HG03571 (cell line): Measurements from ENCODE around the gene CD164L2.
"Not testable (repeated sequence)": the region's sequence is repeated elsewhere in the genome, so short reads cannot be mapped to it uniquely, and the experiment has no call there.

Experiments
- ATAC-seq: cut with Tn5 transposase; IDR thresholded peaks from one replicate; pipeline ENCODE4 v1.9.1; 2021; ENCODE audit not compliant: unreplicated experiment

The CD164L2 gene

DNA sequence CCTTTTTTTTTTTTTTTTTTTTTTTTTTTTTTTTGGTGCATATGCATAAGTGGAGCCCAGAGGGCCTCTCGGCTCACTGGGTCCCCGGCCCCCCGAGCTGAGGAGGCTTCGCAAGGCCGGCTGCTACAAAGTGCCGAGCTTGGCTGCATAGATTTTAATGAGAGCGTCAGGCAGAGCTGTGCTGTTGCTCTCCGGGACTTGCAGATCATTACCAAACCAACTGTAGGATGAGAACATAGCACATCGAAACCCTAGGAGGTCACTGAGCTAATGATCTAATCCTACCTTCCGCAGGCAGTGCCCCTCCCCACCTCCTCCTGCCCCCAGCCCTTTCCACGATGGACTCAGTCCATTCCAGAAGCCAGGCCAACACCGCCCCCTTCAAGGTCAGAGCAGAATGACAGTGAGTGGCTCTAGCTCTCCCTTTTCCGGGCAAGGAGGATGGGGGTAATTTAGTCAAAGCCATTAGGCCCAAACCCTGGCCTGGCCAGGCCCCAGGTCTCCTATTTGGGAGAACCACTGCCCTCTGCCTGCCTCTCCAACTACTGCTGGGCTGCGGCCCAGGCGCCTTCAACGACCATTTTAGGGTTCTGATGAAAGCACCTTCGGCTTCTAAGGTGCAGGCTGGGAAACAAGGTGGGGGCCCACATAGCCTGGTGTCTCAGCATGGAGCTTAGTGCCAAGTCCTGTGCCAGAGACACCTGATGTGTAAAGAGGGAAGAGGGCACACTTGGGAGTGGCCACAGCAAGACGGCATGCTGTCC, 22.6 kb upstream of the CD164L2 start:
- not testable (repeated sequence) for ATAC-seq

DNA sequence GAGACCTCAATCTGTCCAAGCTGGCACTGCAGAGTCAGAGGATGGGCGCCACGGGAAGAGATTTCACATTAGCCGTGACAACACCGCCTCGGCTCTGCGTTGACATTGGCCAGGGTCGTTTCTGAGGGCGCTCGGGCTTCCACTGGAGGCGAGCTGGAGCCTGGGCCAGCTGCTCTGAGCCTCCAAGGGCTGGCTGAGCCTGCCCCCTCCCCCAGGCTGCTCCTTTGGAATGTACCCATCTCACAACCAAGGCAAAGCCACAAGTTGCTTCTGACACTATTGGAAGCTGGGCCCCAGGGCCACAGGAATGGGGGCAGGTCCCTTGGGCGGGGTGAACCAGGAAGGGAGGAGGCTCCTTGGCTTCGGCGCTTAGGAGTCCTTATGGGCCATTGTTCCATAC, 21.9 kb upstream of the CD164L2 start:
- ATAC-seq: no peak

DNA sequence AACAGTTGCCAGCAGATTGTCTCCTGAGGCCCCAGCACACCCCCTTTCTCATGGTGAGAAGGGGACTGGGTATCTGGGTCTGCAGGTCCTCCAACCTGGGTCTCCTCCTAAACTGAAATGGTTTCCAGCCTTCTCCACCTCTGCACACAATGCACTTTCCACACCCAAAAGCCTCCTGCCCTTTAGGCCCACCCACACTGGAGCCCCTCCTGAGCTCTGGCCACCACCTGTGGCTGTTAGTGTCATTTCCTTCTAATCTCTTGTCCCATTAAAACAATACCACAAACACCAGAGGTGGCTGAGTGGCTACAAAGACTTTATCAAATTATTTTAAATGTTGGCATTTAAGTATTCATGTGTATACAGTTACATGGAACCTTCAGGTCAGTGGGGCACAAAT, 20.8 kb upstream of the CD164L2 start:
- no peak for ATAC-seq

DNA sequence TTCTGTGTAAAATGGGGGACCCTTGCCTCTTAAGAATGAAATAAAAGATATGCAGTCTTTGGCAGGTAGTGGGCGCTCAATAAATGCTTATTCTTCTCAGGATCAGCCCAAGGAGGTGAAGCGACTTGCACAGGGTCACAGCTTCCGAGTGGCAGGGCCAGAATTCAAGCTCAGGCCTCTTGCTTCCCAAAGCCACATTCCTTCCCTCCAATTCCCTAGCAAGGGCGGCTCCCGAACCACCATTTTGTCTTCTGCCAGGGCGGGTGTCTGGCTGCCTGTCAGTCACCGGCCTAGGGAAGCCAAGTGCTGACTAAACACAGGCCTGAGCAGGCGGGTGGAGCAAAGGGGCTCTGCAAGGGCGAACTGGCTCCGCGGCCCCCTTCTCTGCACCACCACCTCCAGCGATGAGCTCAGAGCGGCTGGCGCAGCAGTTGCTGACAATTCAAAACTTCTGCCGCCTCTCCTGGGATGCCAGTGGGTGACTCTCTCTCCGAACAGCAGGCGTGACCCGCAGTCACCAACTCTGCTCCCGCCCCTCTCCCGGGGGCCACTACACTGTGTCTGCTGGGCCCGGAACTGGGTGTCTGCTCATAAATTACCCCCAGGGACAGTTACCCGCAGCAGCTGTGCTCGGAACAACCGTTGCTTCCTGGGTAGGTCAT, 20.1 kb upstream of the CD164L2 start:
- ATAC-seq: no peak

DNA sequence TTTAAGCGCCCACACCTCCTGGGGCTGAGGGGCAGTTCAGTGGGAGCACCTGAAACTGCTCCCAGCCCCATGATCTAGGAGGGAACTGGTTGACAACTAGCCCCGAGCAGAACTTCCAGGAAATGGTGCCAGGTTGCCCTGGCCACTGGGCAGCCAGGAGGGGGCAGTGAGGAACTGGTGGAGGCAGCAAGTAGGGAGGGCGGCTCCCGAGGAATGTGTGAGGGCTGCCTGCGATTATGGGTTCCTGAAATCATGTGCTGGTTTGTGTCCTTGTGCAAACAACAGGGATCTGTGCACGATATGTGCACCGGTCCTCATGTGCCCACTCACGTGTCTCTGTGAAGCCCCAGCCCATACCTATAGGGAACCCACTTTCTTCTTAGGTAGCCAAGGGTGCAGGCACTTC, 19.2 kb upstream of the CD164L2 start:
- no peak for ATAC-seq

DNA sequence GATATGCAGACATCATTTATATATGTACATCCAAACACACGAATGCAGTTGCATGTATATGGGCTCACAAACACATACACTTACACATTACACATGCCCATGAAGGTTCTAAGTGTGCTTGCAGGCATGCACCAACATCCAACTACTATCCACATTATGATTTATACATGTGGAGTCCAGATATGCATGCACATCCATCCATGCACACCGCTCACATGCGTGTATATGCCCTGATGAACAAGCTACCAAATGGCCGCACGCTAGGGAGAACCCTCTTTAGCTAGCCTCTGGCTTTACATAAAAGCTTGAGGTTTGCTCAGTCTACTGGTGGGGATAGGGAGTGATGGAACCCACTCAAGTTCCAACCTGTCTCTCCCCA, 17.8 kb upstream of the CD164L2 start:
- ATAC-seq: no peak

DNA sequence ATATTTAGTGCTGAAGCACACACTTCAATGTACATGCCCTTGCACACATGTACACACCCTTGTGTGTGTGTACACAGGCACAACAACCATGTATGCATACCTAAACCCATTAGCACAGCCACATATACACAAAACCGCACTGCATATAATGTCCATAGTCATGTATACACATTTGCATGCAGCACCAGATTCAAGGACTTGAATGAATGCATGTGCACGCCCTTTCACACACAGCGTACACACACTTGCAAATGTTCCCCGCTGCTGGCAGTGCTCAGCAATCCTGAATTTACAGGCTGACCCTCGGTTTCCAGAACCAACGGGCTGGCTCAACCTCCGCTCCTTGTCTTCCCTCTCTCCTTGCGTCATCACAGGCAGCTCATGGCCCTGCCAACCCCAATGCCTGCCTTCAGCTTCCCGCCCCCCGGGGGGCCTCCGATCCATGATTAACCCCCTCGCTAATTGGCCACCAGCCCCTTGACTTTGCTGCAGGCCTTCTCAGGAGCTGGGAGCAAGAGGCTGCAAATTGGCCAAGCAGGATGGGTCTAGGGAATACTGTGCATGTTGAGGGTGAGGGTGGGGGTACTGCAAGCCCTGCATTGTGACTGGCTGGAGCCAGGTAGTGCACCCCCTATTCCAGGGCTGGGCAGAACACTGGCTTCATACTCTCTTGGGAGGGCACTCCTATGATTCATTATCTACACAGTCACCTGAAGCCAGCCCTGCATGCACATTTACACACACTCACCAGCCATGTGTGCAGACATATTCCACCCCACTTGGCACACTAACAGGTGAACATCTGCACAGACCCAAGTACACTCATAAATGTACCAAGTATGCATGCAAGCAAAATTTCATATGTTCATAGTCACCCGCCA, 17.2 kb upstream of the CD164L2 start:
- no peak for ATAC-seq

DNA sequence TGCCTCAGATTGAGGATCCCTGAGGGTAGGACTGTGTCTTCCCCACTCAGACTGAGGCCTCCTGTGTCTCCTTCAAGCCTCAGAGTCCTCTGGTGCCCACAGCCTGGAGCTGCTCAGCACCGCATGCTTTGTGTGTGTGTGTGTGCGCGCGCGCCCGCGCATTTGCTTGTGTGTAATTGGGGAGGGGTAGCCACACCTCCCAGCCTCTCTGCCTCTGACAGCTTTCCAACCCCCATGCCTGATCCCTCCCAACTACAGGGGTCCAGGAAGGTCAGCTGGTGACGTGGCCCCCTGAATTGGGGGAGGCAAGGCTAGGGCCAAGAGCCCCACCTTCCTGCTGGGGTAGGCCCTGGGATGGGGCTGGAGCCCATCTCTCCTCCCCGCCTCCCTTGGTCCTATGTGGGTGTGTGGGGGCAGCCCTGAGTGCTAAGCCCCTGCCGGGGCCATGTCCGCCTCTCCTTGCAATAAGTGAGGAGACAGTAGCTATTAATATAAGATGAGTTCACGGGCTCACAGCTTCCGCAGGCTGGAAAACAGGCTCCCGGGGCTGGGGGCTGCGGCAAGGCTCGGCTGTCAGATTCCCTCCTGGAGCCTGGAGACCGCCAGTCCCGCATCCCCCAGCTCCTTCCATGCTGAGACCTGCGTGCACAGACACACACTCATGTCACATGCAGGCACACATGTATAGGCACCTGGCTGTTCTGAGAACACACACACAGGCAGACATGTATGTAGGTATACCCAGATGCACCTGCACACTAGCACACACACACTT, 16.3 kb upstream of the CD164L2 start:
- ATAC-seq: no peak

DNA sequence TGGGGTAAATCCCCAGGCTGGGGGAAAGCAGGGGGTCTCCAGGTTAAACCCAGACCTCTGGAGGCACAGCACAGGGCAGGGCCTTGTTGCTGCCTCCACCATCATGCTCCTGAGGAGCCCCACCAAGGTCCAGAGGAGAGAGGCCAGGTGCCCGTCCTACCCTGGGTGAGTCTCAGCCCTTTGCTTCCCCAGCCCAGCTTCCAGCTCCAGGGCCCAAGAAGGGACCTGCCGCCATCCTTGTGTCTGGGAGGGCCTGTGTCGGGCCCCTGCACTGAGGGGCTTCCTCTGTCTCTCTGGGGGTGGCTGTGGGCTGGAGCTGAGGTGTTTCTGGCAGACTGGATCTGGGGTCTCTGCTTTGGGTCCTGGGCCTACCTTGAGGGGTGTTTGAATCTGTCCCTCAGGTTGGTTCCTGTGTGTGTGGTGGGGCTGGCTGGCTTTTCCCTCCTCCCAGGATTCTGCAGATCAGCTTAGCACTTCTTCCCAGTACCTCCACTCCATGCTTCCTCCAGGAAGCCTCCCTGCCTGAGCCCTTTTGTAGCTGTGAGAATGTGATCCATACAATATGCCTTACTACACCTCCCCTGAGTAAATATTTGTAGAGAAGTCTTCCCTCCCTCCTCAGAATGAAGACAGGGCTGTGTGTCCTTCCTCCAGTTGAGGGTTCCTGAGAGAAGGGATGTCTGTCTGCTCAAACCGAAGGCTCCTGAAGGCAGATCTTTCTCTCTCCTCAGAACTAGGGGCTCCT, 15.4 kb upstream of the CD164L2 start:
- no peak for ATAC-seq

DNA sequence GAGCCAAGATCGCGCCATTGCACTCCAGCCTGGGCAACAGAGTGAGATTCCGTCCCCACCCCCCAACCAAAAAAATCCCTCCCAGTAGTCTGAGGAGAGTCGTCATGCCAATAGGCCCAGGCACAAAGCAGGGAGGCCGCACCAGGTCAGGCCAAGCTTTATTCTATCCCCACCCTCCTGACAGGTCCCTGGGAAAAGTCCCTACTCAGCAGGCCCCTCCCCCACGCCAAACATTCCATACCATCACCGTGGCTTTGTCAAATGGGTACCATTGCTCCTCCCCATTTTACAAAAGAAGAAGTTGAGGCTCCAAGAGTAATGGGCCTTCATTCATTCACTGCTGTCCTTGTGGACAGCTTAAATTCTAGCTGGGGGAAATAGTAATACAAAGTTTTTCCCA, 14.6 kb upstream of the CD164L2 start:
- ATAC-seq: no peak

DNA sequence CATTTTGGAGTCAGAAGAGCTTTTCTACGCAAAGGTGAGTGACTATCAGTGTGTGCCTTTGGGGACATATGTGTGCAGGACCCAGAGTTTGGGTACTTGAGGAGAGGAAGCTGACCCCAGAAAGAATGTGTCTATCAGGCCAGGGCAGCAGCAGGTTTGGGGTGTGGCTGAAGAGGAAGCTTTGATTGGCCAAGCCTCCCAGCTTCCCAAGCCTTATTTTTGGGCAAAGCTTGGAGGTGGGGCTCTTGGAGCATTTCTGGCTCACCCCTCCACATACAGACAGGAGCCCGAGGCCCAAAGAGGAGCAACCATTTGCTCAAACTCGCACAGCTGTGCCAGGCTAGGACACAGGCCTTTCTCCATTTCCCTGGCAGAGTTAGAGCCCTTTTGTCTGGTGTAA, 14.0 kb upstream of the CD164L2 start:
- ATAC-seq: no peak

DNA sequence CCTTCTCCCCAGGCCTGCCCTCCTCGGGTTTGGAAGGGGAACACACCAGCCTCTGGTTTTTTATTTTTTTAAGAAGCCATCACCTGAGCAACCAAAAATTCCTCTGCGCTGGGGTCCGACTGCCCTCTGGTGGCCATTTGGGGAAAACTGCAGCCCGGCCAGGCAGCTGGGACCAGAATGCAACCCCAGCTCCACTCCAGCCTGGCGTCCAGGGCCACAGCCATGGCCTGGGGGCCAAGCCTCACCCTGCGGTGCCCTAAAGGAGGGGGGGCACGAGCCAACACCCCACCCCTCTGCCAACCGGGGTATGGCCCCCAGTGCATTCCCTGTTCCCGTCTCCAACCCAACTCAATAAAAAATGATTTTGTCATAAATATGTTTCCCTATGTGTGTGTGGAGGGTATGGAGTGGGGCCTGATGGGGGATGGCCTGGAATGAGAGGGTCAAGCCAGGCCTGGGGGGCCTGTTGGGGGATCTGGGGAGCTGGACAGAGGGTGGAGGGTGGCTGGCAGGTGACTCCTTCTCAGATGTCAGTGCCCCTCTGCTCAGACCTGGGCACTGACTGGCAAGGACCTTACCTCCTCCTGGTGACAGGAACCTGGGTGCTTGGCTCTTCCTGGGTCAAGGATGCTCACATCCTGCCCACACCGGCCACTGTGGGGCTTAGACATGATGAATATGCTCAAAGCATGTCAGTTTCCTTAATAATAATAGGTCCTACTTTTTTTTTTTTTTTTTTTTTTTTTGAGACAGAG, 12.5 kb upstream of the CD164L2 start:
- no peak for ATAC-seq

DNA sequence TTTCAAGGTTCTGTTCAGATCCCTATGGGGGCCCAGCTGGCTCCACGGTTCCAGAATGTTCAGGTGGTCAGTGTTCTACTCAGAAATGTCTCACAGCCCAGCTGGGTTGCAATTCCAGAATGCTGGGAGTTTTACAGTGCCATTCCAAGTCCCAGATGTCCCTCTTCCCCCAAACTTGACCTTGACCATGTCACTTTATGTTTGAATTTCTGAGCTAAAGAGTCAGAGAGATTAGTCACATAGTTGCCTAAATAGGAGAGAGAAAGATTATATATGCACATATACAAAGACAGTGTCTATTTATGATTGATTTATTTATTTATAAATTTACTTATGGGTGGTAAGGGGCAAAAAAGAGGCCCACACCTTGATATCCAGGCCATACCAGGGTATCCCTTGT, 11.8 kb upstream of the CD164L2 start:
- no peak for ATAC-seq

DNA sequence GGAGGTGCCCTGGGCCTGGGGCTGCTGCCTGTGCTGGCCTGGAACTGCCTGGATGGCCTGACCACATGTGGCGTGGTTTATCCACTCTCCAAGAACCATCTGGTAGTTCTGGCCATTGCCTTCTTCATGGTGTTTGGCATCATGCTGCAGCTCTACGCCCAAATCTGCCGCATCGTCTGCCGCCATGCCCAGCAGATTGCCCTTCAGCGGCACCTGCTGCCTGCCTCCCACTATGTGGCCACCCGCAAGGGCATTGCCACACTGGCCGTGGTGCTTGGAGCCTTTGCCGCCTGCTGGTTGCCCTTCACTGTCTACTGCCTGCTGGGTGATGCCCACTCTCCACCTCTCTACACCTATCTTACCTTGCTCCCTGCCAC, 11.1 kb upstream of the CD164L2 start:
- no peak for ATAC-seq

DNA sequence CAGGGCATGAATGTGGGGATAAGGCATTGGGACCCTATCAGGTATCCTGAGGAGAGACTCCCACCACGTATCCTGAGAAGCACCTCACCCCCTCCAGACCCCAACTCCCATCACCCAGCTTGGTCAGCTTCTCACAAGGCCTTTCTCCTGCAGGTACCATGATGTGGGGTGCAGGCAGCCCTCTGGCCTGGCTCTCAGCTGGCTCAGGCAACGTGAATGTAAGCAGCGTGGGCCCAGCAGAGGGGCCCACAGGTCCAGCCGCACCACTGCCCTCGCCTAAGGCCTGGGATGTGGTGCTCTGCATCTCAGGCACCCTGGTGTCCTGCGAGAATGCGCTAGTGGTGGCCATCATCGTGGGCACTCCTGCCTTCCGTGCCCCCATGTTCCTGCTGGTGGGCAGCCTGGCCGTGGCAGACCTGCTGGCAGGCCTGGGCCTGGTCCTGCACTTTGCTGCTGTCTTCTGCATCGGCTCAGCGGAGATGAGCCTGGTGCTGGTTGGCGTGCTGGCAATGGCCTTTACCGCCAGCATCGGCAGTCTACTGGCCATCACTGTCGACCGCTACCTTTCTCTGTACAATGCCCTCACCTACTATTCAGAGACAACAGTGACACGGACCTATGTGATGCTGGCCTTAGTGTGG, 10.6 kb upstream of the CD164L2 start:
- no peak for ATAC-seq

DNA sequence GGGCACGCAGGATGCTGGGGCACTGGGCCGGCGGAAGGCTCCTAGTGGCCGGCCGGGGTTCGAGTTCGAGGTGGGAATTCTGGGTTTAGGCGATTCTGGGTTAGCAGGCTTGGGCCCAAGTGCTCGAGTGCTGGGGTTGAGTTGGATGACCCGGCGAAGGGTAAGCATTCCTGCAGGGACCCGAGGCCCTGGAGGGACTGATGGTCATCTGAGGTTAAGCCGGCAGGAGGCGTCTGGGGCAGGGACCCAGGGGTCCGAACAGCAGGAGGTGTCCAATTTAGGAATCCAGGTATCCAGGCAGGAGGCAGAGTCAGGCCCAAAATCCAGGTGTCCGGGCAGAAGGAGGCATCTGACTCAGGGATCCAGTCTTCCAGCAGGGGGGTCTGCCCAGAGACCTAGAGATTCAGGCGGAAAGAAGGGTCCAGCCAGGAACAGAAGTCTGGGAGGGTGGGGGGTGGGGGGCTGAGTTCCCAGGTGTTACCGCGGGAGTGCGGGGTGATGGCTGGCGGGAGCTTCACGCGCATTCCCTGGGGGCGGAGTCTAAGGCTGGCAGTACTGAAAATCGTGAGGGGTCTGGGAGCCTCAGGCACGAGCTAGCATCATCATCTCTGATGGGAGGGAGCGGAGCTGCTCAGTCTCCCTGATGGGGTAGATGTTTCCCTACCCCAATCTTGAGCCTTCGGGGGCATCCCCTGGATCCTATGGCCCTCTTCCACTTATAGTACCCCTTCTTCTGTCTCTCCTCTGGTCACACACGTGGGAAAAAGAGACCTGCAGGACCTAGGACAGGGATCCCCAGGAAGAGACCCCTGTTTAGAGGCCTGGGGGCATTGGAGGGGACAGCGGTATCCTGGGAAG, 9.9 kb upstream of the CD164L2 start:
- no peak for ATAC-seq

DNA sequence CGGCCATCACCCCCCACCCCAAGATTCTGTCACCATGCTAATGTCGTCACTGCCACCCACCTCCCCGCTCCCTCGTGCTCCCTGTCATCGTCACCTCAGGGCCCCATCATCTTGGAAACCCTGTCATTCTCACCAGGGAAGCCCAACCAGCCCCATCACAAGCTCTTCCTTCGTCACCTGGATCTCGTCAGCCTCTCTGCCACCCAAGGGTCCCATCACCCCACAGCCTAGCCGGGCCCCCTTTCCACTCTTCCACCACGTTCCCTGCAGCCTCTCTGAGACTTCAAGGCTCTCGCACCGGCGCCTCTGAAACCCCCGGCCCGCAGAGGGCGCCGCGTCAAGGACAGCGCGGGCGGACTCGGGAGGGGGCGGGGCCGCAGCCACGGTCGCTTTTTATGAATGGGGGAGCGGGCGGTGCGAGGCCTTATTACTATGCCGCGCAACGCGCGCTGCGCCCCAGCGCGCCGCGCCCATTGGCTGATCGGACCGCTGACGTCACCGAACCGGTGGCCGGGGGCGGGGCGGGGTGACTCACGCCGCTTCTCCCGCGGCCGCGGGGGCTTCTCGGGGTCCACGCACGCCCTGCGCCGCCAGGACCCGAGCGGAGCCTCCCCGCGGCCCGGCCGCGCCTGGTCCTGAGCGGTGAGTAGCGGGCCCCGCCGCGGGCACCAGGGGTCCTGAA, 9.1 kb upstream of the CD164L2 start, which contains the start of gene GPR3:
Gene GPR3 (plus strand): TSS at position 527 of the 682 bp plus-strand sequence. CDS start 1,177 bp downstream, outside the sequence.
- ATAC-seq: peak; percentile 65
